Measurements from ENCODE around the gene INSIG1.

Gene INSIG1

GRCh38 chr7:155298834-155299534 is 1.3 kb downstream of the INSIG1 start (continued):
- TF ChIP-seq ZNF518A (tag by site-specific recombination; conservative IDR thresholded peaks at IDR 0.05; ENCODE audit: low read depth) (no peak), ZNF404 (tag by site-specific recombination; IDR thresholded peaks at IDR 0.05) (no peak), ZNF664 (tag by site-specific recombination; IDR thresholded peaks at IDR 0.05) (peak; percentile 92), ZNF658 (tag by site-specific recombination; IDR thresholded peaks at IDR 0.05) (no peak), ZSCAN30 (tag by site-specific recombination; IDR thresholded peaks at IDR 0.05) (no peak), BCL11B (tag by site-specific recombination; IDR thresholded peaks at IDR 0.05; ENCODE audit: low read depth) (no peak), ZNF394 (tag by site-specific recombination; IDR thresholded peaks at IDR 0.05; ENCODE audit: borderline replicate concordance) (peak; percentile 47; the same call in 1 of the 2 replicates), ZNF280D (tag by site-specific recombination; IDR thresholded peaks at IDR 0.05) (no peak), ZNF362 (tag by site-specific recombination; IDR thresholded peaks at IDR 0.05) (no peak), ZFHX2 (tag by site-specific recombination; conservative IDR thresholded peaks at IDR 0.05) (peak; percentile 37; the same call in 1 of the 2 replicates), ZNF239 (tag by site-specific recombination; IDR thresholded peaks at IDR 0.05) (no peak), ZNF266 (tag by site-specific recombination; IDR thresholded peaks at IDR 0.05; ENCODE audit: low read depth) (no peak)
- TF ChIP-seq, protein P1, sequence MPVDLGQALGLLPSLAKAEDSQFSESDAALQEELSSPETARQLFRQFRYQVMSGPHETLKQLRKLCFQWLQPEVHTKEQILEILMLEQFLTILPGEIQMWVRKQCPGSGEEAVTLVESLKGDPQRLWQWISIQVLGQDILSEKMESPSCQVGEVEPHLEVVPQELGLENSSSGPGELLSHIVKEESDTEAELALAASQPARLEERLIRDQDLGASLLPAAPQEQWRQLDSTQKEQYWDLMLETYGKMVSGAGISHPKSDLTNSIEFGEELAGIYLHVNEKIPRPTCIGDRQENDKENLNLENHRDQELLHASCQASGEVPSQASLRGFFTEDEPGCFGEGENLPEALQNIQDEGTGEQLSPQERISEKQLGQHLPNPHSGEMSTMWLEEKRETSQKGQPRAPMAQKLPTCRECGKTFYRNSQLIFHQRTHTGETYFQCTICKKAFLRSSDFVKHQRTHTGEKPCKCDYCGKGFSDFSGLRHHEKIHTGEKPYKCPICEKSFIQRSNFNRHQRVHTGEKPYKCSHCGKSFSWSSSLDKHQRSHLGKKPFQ (tag by site-specific recombination; IDR thresholded peaks at IDR 0.05) = no peak
- TF ChIP-seq, protein P2, sequence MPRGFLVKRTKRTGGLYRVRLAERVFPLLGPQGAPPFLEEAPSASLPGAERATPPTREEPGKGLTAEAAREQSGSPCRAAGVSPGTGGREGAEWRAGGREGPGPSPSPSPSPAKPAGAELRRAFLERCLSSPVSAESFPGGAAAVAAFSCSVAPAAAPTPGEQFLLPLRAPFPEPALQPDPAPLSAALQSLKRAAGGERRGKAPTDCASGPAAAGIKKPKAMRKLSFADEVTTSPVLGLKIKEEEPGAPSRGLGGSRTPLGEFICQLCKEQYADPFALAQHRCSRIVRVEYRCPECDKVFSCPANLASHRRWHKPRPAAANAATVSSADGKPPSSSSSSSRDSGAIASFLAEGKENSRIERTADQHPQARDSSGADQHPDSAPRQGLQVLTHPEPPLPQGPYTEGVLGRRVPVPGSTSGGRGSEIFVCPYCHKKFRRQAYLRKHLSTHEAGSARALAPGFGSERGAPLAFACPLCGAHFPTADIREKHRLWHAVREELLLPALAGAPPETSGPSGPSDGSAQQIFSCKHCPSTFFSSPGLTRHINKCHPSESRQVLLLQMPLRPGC (tag by site-specific recombination; IDR thresholded peaks at IDR 0.05) = no peak
- TF ChIP-seq, protein P3, sequence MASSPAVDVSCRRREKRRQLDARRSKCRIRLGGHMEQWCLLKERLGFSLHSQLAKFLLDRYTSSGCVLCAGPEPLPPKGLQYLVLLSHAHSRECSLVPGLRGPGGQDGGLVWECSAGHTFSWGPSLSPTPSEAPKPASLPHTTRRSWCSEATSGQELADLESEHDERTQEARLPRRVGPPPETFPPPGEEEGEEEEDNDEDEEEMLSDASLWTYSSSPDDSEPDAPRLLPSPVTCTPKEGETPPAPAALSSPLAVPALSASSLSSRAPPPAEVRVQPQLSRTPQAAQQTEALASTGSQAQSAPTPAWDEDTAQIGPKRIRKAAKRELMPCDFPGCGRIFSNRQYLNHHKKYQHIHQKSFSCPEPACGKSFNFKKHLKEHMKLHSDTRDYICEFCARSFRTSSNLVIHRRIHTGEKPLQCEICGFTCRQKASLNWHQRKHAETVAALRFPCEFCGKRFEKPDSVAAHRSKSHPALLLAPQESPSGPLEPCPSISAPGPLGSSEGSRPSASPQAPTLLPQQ (tag by site-specific recombination; IDR thresholded peaks at IDR 0.05) = no peak; the same call in 1 of the 2 replicates
